ENCODE measurements around the gene TSNAX.

- TF ChIP-seq CTCF (IDR thresholded peaks at IDR 0.05), result peak; percentile 96
- TF ChIP-seq ZFX (IDR thresholded peaks at IDR 0.05; ENCODE audit: borderline replicate concordance), result no peak
Measured at GRCh38 chr1:231590453-231591198, 62.2 kb downstream of the TSNAX start.

Data from 22Rv1 (cell line).